Measurements from ENCODE around the gene KANSL1L.

The KANSL1L gene

GRCh38 chr2:210020138-210020537 lies 151.1 kb downstream of the KANSL1L start:
- no peak for FAIRE-seq
- no peak for DNase-seq (ENCODE audit: insufficient read length, low spot score)
- TF ChIP-seq CTCF (IDR thresholded peaks at IDR 0.05; ENCODE audit: insufficient read depth, missing control alignments): no peak

GRCh38 chr2:210009896-210010295 lies 161.3 kb downstream of the KANSL1L start:
- FAIRE-seq: no peak
- no peak for TF ChIP-seq CTCF (IDR thresholded peaks at IDR 0.05; ENCODE audit: insufficient read depth, missing control alignments)
- no peak for DNase-seq (ENCODE audit: insufficient read length, low spot score)

DNA sequence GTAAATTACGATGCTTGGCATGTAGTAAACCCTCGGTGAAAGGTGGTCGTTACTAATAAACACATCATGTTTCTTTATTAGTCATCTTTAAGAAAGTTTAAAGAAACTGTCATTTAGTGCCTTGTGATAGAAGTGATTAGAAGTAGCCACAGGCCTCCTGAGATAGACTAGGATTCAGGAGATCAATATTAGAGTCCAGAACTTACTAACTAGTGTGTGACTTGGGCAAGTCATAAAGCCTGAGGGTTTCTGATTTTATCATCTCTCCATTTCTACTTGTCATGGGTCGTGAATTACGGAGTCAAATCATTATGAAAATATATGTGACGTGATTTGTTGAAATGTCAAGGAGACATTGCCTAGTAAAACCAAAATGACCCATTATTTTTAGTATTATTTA lies 162.1 kb downstream of the KANSL1L start:
- TF ChIP-seq CTCF (IDR thresholded peaks at IDR 0.05; ENCODE audit: insufficient read depth, missing control alignments): no peak
- no peak for FAIRE-seq
- DNase-seq (ENCODE audit: insufficient read length, low spot score): no peak

DNA sequence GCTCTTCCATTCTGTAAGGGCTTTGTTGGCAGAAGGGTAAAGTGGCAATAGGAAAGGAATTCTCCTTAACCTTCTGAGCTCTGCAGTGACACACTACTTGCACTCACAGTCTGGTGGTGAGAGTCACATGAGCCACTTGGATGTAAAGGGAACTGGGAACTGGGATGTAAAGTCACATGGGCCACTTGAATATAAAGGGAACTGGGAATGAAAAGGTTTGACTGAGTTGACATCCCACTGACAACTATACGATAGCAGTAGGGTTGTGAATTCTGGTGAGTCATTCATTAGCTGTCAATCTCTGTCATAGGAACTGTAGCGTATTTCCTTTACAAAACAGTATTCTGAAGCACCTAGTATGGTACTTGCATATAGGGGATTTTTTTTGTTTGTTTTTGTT lies 163.3 kb downstream of the KANSL1L start:
- DNase-seq (ENCODE audit: insufficient read length, low spot score) (no peak), FAIRE-seq (no peak)
- no peak for TF ChIP-seq CTCF (IDR thresholded peaks at IDR 0.05; ENCODE audit: insufficient read depth, missing control alignments)

GRCh38 chr2:210004881-210005280 lies 166.3 kb downstream of the KANSL1L start:
- FAIRE-seq (no peak), DNase-seq (ENCODE audit: insufficient read length, low spot score) (no peak)
- TF ChIP-seq CTCF (IDR thresholded peaks at IDR 0.05; ENCODE audit: insufficient read depth, missing control alignments): no peak

DNA sequence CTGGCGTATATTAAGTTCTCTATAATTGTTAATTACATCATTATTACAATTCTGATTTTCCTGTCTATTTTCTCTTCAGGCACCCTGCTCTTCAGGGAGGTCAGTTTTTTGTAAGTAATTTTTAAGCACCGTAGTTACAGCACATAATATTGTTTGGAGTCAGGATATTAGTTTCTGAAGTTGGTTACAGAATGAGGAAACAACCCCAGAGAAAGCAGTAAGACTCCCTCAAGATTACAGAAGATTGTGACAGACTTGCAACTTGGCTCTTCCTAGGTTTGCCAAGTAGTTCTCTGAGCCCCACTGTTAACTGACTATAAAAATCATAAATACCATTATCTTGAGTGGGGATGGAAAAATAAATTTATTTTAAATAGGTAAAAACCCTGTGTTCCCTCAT lies 167.8 kb downstream of the KANSL1L start:
- no peak for FAIRE-seq
- DNase-seq (ENCODE audit: insufficient read length, low spot score): no peak

More for the DNA sequence above, 167.8 kb downstream of the KANSL1L start:
- no peak for TF ChIP-seq CTCF (IDR thresholded peaks at IDR 0.05; ENCODE audit: insufficient read depth, missing control alignments)
